H1 (cell line): Measurements from ENCODE around the gene TEAD1. TPM values are rescaled to one million over a fixed set of nuclear protein-coding genes. Genes with fewer than 3 reads are reported as not detected.

Experiments used
- CTCF ChIA-PET: fragments of 300-600 bp; sonication (Branson Sonifier 250); formaldehyde crosslinking; loops from one replicate; lab custom pipeline; 2021; ENCODE audit not compliant: partially characterized antibody; lab: Charles Lee
- POLR2A ChIA-PET: fragments of 300-600 bp; sonication (Branson Sonifier 250); formaldehyde crosslinking; loops from one replicate; lab custom pipeline; 2021; ENCODE audit warnings: inconsistent platforms; ENCODE audit not compliant: partially characterized antibody; lab: Charles Lee
- DNase-seq, 2 experiments: peaks; one replicate each; pipeline versions ENCODE4 v3.0.0 to v3.0.0-alpha.2; 2010 to 2022; ENCODE audit warnings: low spot score in 2 of 2, low read depth in 1 of 2, mixed read lengths in 1 of 2
- FAIRE-seq: peaks from 2 replicates; lab custom pipeline; 2011; peaks lifted over from hg19 to GRCh38; lab: Jason Lieb, UNC
- H2AFZ ChIP-seq: 2 replicates; pipeline ENCODE4 v1.8.1; 2012; ENCODE audit warnings: low read length, inconsistent platforms
- H2AK5ac ChIP-seq: 2 replicates; pipeline ENCODE4 v1.6.1; 2013; ENCODE audit warnings: low read depth, low read length
- H2BK120ac ChIP-seq: replicated peaks from 2 replicates; pipeline ENCODE3; 2013; ENCODE audit warnings: low read depth, low read length, inconsistent platforms
- H2BK12ac ChIP-seq: 2 replicates; pipeline ENCODE4 v1.6.1; 2013; ENCODE audit warnings: low read depth, low read length
- H2BK15ac ChIP-seq: 2 replicates; pipeline ENCODE4 v1.6.1; 2013; ENCODE audit warnings: low read length
- H2BK20ac ChIP-seq: 2 replicates; pipeline ENCODE4 v1.6.1; 2013; ENCODE audit warnings: low read length
- H2BK5ac ChIP-seq: 2 replicates; pipeline ENCODE4 v1.6.1; 2013; ENCODE audit warnings: low read depth, low read length
- H3K14ac ChIP-seq: 2 replicates; pipeline ENCODE4 v1.6.1; 2013; ENCODE audit warnings: inconsistent platforms; ENCODE audit not compliant: insufficient read length
- H3K18ac ChIP-seq: 2 replicates; pipeline ENCODE4 v1.6.1; 2013; ENCODE audit warnings: low read length; ENCODE audit errors: extremely low read depth
- H3K23ac ChIP-seq: 2 replicates; pipeline ENCODE4 v1.6.1; 2013; ENCODE audit warnings: inconsistent platforms; ENCODE audit not compliant: insufficient read length
- H3K23me2 ChIP-seq: 2 replicates; pipeline ENCODE4 v1.6.1; 2013; ENCODE audit warnings: low read depth, low read length
- H3K27ac ChIP-seq: 2 replicates; pipeline ENCODE4 v1.6.1; 2011; ENCODE audit warnings: low read depth, low read length, inconsistent platforms
- H3K27me3 ChIP-seq, 4 experiments: replicated peaks in 1 of 4; 1 replicate in 1 of 4; 2 replicates in 3 of 4; pipeline versions ENCODE4 v1.6.1 to v1.8.1; 2011 to 2013; ENCODE audit warnings: low read length in 3 of 4, mild to moderate bottlenecking in 3 of 4, inconsistent platforms in 2 of 4, mixed read lengths in 2 of 4, moderate library complexity in 1 of 4; ENCODE audit not compliant: control insufficient read depth in 3 of 4, insufficient read depth in 3 of 4; ENCODE audit errors: extremely low read depth in 1 of 4
- H3K36me3 ChIP-seq, 4 experiments: 2 replicates each; pipeline versions ENCODE4 v1.6.1 to v1.8.1; 2011 to 2013; ENCODE audit warnings: mild to moderate bottlenecking in 4 of 4, low read length in 3 of 4, moderate library complexity in 2 of 4, control low read depth in 1 of 4, inconsistent platforms in 1 of 4; ENCODE audit not compliant: insufficient read depth in 4 of 4, control insufficient read depth in 2 of 4
- H3K4ac ChIP-seq: replicated peaks from 2 replicates; pipeline ENCODE3; 2013; ENCODE audit warnings: low read length, low read depth, mixed read lengths, inconsistent platforms; ENCODE audit not compliant: insufficient read length
- H3K4me1 ChIP-seq, 4 experiments: replicated peaks in 1 of 4; 1 replicate in 1 of 4; 2 replicates in 3 of 4; pipeline versions ENCODE4 v1.6.1 to v1.8.1; 2011 to 2013; ENCODE audit warnings: low read length in 3 of 4, inconsistent platforms in 2 of 4, mixed read lengths in 1 of 4; ENCODE audit not compliant: insufficient read depth in 4 of 4, control insufficient read depth in 3 of 4
- H3K4me2 ChIP-seq, 2 experiments: 2 replicates each; pipeline versions ENCODE4 v1.6.1 to v1.8.1; 2011 to 2013; ENCODE audit warnings: low read depth in 2 of 2, low read length in 2 of 2, control low read depth in 1 of 2, inconsistent platforms in 1 of 2, mild to moderate bottlenecking in 1 of 2; ENCODE audit not compliant: insufficient read depth in 1 of 2
- H3K4me3 ChIP-seq, 4 experiments: fragments of 200-600, 300-600 bp in 1 of 4; sonication (generic), shearing (Covaris generic), sonication (Bioruptor Twin) in 1 of 4; 2 replicates each; pipeline versions ENCODE4 v1.5.1 to v1.8.1; 2011 to 2016; ENCODE audit warnings: low read length in 4 of 4, low read depth in 3 of 4, control low read depth in 2 of 4, inconsistent platforms in 2 of 4, mild to moderate bottlenecking in 2 of 4, mixed read lengths in 1 of 4, moderate library complexity in 1 of 4; ENCODE audit not compliant: insufficient read depth in 2 of 4; ENCODE audit errors: extremely low read depth in 1 of 4
- H3K56ac ChIP-seq: replicated peaks from 2 replicates; pipeline ENCODE3; 2013; ENCODE audit warnings: low read depth, mild to moderate bottlenecking, mixed read lengths, low read length, inconsistent platforms; ENCODE audit not compliant: insufficient read length
- H3K79me1 ChIP-seq: 2 replicates; pipeline ENCODE4 v1.6.1; 2013; ENCODE audit warnings: low read depth, low read length, control low read depth
- H3K79me2 ChIP-seq, 2 experiments: 2 replicates each; pipeline versions ENCODE4 v1.6.1 to v1.8.1; 2012 to 2013; ENCODE audit warnings: low read length in 2 of 2, mild to moderate bottlenecking in 2 of 2, inconsistent platforms in 1 of 2; ENCODE audit not compliant: insufficient read depth in 2 of 2, control insufficient read depth in 1 of 2
- H3K9ac ChIP-seq, 4 experiments: replicated peaks in 1 of 4; 1 replicate in 1 of 4; 2 replicates in 3 of 4; pipeline versions ENCODE4 v1.6.1 to v1.8.1; 2011 to 2013; ENCODE audit warnings: low read depth in 3 of 4, low read length in 3 of 4, control low read depth in 2 of 4, mild to moderate bottlenecking in 2 of 4, moderate library complexity in 2 of 4, inconsistent platforms in 1 of 4; ENCODE audit errors: extremely low read depth in 1 of 4
- H3K9me3 ChIP-seq, 2 experiments: 2 replicates each; pipeline versions ENCODE4 v1.6.1 to v1.8.1; 2012 to 2013; ENCODE audit warnings: mild to moderate bottlenecking in 2 of 2, moderate library complexity in 2 of 2, control low read depth in 1 of 2, inconsistent platforms in 1 of 2, low read depth in 1 of 2, low read length in 1 of 2, mixed read lengths in 1 of 2; ENCODE audit not compliant: insufficient read depth in 2 of 2
- H4K20me1 ChIP-seq, 2 experiments: replicated peaks in 1 of 2; 2 replicates each; pipeline versions ENCODE3 to v1.8.1; 2011 to 2013; ENCODE audit warnings: inconsistent platforms in 2 of 2, low read length in 2 of 2, mild to moderate bottlenecking in 1 of 2; ENCODE audit not compliant: insufficient read depth in 2 of 2, control insufficient read depth in 1 of 2
- H4K5ac ChIP-seq: 2 replicates; pipeline ENCODE4 v1.6.1; 2013; ENCODE audit warnings: low read length, low read depth, mixed read lengths, inconsistent platforms; ENCODE audit not compliant: insufficient read length
- H4K8ac ChIP-seq: 2 replicates; pipeline ENCODE4 v1.8.0; 2013; ENCODE audit warnings: mild to moderate bottlenecking, moderate library complexity, low read length, inconsistent platforms; ENCODE audit not compliant: insufficient read depth; ENCODE audit errors: extremely low read depth
- H4K91ac ChIP-seq: replicated peaks from 2 replicates; pipeline ENCODE3; 2013; ENCODE audit warnings: low read length, mixed read lengths, inconsistent platforms; ENCODE audit not compliant: insufficient read length
- YY1 ChIP-seq: IDR thresholded peaks from 2 replicates; pipeline ENCODE4 v1.6.1; 2011; ENCODE audit warnings: low read depth, mild to moderate bottlenecking, low read length
- WGBS, 2 experiments: shearing (Covaris generic) in 1 of 2; methylation state at CpG; one replicate each; pipeline versions ENCODE4 v1.1.6 to v1.1.7; 2013 to 2015; ENCODE audit warnings: low lambda C conversion rate in 2 of 2, mixed read lengths in 2 of 2, inconsistent platforms in 1 of 2, low coverage in 1 of 2, missing lambda C conversion rate in 1 of 2; ENCODE audit not compliant: insufficient replicate concordance in 2 of 2, insufficient coverage in 1 of 2, insufficient read length in 1 of 2; ENCODE audit errors: extremely low coverage in 1 of 2, missing lambda C conversion rate in 1 of 2; 5-methylcytosine and 5-hydroxymethylcytosine counted together
- polyA plus RNA-seq, 7 experiments: library from polyadenylated mRNA; depleted of rRNA in 3 of 7; stranded (reverse) in 5 of 7; unstranded in 2 of 7; fragments of >200 nt in 5 of 7; fragments of 200-250 nt in 2 of 7; gene quantifications; 1 replicate in 5 of 7; 2 replicates in 1 of 7; 4 replicates in 1 of 7; pipeline versions ENCODE4 v1.2.1 to v1.2.3, GENCODE V29; 2011 to 2013; ENCODE audit warnings: missing spikeins in 2 of 7, mixed read lengths in 2 of 7
- total RNA-seq: library from RNA; stranded (reverse); fragmentation: NEBNext Ultra II Directional; extraction: Animal tissue kit (Norgen Biotek cat#: 25700); gene quantifications from 2 replicates; pipeline ENCODE4 v1.2.1, GENCODE V29; 2021
- TF ChIP-seq, protein P1 (sequence below): IDR thresholded peaks from 2 replicates; pipeline ENCODE4 v1.6.1; 2012; ENCODE audit warnings: low read length, inconsistent platforms

Gene TEAD1
- total and polyA plus RNA-seq, 2 of the 8 experiments (the other 6 are each of a cell fraction or from before 2014, with no cell fraction given), result 15.6 to 67.4 TPM

DNA sequence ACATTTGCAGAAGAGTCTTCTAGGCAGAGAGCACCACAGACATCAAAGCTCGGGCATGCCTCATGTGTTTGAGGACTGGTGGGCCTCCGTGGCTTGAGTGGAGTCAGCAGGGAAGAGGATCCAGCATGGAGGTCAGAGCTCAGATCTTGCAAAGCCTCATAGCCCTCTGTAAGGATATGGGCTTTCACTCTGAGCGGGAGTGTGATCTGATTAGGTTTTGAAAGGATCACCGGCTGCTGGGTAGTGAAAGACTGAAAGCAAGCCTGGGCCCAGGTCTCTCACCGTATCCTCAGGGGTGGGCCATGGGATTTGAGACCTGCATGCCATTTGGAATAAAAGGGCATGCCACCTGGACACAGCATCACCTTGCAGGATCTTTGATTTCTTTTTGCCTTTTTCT lies 112.7 kb downstream of the TEAD1 start:
- Histone ChIP-seq H3K9ac (no peak overlapping the region), H3K4ac (no peak overlapping the region), H3K14ac (no peak overlapping the region), H3K18ac (no peak overlapping the region), H3K79me2 (peaks cover 0 to 71% of the 10 kb centered on the region in 2 experiments; a peak in 2 of 4 replicates), H2BK12ac (no peak overlapping the region), H2AK5ac (no peak overlapping the region), H4K5ac (no peak overlapping the region), H3K79me1 (peaks cover 3% of the 10 kb centered on the region), H4K20me1 (peaks cover 2 to 9% of the 10 kb centered on the region in 2 experiments), H2AFZ (no peak overlapping the region), H2BK20ac (no peak overlapping the region), H3K27me3 (no peaks in the 10 kb centered on the region), H2BK120ac (no peak overlapping the region), H3K9me3 (no peaks in the 10 kb centered on the region), H2BK15ac (no peak overlapping the region), H4K8ac (no peak overlapping the region), H3K4me1 (peaks cover 4 to 19% (median 12%) of the 10 kb centered on the region in 4 experiments)
- CTCF ChIA-PET, result interaction anchor here (0.6 to 1.0 kb wide), 4 partner anchors 10 to 65 kb away, joined by 3 to 4 read pairs (median 3); no protein-coding TSS in a partner anchor
- WGBS, 2 experiments, result 83% methylated on average over 5 of the region's 5 CpGs; no CpG with 5 or more reads in 1 of the 2 experiments
- POLR2A ChIA-PET, result no interaction called here
- no peak for DNase-seq
- no peak for TF ChIP-seq YY1
- TF ChIP-seq, protein P1, sequence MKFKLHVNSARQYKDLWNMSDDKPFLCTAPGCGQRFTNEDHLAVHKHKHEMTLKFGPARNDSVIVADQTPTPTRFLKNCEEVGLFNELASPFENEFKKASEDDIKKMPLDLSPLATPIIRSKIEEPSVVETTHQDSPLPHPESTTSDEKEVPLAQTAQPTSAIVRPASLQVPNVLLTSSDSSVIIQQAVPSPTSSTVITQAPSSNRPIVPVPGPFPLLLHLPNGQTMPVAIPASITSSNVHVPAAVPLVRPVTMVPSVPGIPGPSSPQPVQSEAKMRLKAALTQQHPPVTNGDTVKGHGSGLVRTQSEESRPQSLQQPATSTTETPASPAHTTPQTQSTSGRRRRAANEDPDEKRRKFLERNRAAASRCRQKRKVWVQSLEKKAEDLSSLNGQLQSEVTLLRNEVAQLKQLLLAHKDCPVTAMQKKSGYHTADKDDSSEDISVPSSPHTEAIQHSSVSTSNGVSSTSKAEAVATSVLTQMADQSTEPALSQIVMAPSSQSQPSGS, result no peak
- TF ChIP-seq, all 59 proteins: peak for 0
- Histone ChIP-seq H2BK5ac (0 out of 2 replicates have a peak overlapping the region, but pooled peaks have one; percentile 26), H3K27ac (no peak overlapping the region), H3K23ac (no peak overlapping the region), H3K4me3 (no peak overlapping the region), H3K4me2 (no peak overlapping the region), H3K36me3 (no peaks in the 10 kb centered on the region), H4K91ac (no peak overlapping the region), H3K56ac (no peak overlapping the region), H3K23me2 (no peaks in the 10 kb centered on the region)
- no peak for FAIRE-seq
